HG03060 (cell line): ENCODE results near the gene SP5.
"Not testable (repeated sequence)": the region's sequence is repeated elsewhere in the genome, so short reads cannot be mapped to it uniquely, and the experiment has no call there.

Experiments
- ATAC-seq: cut with Tn5 transposase; IDR thresholded peaks from one replicate; pipeline ENCODE4 v1.9.1; 2021; ENCODE audit warnings: low read depth, moderate number of reproducible peaks; ENCODE audit not compliant: unreplicated experiment

Gene SP5

DNA sequence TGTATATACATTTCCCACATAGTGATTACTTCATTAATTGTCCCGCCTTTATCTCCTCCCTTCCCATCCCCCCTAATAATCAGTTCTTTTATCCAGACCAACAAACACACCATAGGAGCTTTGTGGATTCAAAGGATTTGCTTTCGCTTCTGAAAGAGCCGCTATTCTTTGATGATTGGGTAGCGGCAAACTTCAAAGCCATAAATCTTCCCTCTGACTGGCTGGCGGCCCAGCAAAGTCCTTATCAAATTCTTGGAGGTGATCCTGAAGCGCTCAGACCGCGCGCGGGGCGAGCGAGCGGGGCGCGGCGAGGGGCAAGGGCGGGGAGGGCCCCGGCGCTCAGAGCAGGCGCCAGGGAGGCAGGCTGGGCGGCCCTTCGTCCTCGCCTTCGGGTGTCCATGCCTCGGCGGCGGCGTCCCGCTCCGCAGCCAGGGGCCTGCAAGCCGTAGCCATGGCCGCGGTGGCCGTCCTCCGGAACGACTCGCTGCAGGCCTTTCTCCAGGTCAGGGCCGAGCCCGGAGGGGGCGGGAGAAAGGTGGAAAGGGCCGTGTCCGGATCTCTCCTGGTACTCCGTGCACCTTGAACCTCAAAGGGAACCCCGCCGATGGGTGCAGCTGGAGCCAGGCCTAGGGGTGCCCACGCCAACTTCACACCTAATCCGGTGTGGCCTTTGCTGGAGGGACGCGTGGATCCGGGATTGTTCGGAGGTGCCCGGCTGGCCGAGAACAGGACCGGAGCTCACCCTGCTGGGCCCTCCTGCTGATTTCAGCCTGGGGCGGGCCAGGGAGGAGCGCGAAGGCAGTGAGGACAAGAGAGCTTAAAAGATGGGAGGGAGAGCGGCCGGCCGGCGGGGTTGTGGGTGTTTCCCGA, at the start of gene SP5:
TSS of gene SP5 (plus strand) at position 276 of the 870 bp plus-strand sequence. CDS start at position 452, 176 bp downstream.
- no peak for ATAC-seq

DNA sequence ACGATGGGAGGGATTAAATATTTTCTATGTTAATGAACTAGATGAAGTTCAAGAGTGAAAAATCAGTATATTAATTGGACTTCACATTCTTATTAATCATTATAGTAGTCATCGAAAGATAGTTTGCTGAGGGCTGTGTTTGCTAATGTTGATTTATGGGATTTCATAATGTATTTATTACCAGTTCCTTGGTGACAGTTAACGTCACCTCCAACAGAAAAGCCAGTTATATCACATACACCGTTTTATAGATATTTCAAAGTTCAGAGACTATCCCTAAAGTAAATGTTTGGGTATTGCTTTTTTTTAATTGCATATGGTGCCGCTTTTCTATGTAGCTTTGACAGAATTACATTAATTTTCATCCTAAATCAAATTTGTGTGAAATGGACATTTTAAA, 49.4 kb upstream of the SP5 start:
- no peak for ATAC-seq

DNA sequence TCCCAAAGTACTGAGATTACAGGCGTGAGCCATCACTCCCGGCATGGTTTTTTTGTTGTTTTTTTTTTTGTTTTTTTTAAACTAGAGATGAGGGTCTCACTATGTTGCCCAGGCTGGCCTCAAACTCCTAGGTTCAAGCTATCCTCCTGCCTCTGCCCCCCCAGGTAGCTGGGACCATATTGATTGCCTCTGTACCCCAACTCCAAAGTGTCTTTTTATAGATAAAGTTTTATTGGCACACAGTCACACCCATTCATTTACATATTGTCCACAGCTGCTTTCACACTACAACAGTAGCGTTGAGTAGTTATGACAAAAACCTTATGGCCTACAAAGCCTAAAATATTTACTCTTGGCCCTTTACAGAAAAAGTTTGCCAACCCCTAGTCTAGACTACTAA, 45.2 kb upstream of the SP5 start:
- ATAC-seq, result no peak

DNA sequence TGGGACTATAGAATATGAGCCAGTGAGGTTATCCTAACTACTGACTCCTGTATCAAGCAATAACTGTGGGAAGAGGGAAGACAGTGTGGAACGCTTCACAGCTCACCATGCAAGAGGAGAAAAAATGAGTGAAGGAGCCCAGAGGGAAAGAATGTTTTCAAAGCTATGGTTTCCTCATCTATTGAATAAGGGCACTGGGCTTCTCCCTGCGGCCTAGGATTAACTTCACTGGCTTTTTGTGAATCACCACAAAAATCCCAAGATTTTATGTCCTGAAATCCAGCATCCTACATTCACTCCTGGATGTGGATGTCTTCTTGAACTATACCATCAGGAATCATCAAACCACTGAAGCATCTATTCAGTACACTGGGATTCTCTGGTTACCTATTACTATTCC, 44.5 kb upstream of the SP5 start:
- no peak for ATAC-seq

DNA sequence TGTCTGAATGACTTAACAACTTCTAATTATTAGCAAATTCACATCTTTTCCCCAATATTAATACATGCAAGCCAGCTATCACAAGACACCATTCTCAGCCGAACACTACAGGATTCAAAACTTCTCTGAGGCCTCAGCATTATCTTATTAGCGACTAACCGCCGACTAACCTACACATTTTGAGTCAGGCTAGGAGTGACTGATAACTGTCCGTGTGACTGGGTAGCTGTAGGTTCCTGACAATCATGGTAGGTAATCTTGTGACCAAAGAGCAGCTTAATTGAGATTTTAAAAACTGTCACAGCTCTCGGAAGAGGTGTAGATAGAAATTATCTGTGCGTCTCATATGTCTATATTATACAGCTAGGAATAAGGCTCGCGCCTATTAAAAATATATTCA, 44.1 kb upstream of the SP5 start:
- no peak for ATAC-seq

DNA sequence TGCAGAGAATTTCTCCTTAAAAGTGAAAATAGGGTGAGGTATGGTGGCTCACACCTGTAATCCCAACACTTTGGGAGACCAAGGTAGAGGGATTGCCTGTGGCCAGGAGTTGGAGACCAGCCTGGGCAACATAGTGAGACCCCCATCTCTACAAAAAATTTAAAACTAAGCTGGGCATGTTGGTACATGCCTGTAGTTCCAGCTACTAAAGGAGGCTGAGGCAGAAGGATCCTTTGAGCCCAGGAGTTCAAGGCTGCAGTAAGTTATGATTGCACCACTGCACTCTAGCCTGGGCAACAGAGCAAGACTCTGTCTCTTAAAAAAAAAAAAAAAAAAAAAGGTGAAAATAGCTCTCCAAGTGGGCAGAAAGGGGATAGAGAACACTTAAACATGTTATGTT, 40.9 kb upstream of the SP5 start:
- ATAC-seq, result not testable (repeated sequence)

DNA sequence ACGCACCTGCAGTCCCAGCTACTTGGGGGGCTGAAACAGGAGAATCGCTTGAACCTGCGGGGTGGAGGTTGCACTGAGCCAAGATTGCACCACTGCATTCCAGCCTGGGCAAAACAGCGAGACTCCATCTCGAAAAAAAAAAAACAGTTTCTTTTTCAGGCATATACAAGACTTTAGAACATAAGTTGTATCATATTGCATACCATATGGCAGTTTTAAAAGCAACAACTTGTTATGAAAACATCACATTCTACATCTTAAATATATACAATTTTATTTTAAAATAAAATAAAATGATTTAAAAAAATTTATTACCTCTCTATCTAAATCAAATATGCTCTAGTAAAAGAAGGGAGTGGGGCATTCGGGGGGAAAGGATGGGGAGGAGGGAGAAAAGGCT, 39.4 kb upstream of the SP5 start:
- no peak for ATAC-seq

DNA sequence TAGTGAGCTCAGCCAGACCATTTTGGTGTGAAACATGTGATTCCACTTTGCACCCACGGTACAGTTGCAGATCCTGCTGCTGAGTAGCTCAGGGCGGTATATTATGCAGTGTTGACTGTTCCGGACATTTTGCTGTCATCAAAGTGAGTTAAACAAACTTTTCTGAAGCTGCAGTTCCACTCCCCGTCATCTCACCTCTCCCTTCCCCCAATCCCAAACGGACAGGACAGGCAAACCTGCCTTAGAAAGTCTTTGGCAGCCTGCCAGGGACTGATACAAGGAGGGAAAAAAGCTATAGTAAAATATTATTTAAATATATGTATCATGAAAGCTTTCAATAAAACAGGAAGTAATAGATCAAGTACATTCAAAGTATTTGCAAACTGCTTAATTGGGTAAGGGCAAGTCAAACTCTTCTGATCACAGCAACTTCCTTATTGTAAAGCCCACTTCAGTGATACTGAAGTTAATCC, 35.5 kb upstream of the SP5 start:
- ATAC-seq, result no peak

DNA sequence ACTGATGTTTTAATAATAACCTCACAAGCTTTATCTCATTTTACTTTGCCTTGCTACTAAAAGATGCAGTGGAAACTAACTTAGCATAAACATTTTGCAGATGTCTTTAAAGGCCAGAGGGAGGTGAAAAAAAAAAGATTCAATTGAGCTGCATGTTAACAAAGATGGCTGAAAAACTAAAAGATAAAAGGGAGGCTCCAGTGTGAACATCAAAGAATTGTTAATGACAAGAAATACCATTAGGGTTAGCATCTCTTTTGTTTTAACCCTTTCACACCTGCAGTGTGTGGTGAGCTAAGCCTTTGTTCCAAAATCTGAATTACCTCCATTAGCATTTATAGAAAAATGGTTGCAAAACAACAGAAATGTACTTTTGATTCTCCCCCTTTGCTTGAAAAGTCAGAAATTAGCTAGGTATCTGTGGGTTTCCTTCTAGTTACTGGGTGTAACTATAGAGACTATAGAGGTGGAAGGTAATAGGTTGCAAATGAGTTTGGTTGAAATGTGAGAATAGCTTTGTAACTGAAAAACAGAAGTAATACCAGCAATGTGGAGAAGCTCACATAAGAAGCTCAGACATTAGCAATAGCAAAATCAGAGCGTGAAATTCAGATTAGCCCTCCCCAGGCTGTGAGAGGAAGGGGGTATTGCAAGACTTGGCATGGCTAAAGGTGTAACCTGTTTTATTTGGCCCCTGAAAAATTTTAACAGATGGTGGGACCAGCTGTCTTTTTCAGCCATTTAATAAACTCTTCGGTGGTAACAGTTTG, 34.8 kb upstream of the SP5 start:
- peak; percentile 57 for ATAC-seq

DNA sequence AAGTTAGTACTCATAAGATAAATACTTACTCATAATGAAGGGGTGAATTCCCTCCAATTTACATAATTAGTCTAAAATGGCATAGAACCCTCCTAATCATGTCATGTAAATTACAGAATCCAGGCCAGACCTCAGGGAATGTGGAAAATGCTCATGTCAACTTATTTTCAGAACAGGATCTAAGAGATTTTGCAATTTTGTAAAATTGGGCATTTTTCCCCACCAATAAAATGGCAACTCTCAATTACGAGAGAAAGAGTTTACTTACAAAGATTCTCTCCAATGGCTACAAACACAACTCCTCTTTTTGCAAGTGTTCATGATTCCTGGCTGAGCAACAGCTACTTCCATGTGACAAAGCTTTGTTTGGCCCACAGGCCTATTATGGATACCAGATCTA, 33.8 kb upstream of the SP5 start:
- ATAC-seq, result no peak

DNA sequence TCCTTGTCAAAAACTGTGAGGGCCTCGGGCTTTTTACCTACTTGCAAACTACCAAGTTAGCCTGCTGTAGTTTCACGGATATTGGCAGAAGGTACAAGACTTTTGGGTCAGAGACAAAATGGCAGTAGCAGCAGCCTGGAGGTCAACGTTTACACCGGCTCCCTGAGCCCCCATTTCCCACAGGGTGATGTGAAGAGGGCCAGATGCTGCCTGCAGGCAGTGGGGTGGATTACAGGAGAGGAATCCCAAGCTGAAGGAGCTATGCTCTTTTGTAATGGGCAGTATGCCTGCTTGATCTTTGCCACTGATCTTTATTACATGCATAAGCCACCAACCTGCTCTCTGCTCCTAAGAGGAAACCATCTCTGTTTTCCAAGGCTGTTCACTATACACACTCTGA, 29.5 kb upstream of the SP5 start:
- ATAC-seq, result no peak

DNA sequence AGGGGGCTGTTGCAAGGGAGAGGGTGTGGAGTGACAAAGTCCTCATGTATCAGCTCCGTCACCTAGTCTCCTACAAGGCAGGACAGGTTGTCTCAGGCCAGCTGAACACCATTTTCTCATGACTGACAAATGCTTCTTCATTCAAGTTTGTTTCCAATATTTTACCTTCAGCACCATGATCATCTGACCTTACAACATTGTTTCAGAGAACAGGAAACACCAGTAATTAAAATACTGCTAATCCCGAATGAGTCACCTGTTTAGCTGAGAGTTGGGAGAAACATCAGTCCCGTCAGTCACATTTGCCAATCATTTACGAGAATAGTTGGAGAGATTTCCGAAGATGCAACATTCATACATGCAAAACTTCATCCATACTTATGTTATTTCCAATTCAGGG, 25.7 kb upstream of the SP5 start:
- ATAC-seq, result no peak

DNA sequence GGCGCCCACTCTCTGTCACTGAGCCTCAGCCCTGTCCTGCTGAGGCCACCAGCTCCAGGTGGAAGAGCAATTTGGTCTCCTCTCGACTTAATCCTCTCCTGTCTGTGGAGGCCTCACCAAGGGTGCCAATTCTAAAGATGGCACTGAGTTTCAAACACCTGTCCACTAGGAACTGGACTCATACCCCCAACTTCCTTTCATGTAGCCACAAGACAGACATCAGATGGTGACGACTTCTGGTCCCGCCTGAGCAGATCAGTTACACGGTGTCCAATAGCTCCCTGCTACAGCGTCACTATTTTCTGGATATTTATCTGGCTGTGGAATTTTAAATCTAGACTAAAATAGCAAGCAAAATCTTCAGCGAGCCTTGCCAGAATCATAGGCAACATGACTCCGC, 24.5 kb upstream of the SP5 start:
- ATAC-seq, result no peak

DNA sequence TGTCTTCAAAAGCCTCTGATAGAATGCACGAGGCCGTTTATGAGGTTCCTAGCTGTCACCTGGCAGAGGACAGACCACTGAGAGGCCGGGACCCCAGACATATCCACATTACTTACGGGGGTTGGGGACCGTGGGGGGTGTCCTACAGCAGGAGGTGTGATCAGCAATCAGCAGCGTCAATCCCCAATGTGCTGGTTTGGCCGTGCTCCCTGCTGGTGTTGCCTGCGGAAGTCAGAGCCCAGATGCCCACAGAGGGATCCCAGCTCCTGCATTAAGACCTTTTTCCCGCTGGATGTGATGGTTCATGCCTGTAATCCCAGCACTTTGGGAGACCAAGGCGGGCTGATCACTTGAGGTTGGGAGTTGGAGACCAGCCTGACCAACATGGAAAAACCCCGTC, 20.8 kb upstream of the SP5 start:
- ATAC-seq, result no peak

DNA sequence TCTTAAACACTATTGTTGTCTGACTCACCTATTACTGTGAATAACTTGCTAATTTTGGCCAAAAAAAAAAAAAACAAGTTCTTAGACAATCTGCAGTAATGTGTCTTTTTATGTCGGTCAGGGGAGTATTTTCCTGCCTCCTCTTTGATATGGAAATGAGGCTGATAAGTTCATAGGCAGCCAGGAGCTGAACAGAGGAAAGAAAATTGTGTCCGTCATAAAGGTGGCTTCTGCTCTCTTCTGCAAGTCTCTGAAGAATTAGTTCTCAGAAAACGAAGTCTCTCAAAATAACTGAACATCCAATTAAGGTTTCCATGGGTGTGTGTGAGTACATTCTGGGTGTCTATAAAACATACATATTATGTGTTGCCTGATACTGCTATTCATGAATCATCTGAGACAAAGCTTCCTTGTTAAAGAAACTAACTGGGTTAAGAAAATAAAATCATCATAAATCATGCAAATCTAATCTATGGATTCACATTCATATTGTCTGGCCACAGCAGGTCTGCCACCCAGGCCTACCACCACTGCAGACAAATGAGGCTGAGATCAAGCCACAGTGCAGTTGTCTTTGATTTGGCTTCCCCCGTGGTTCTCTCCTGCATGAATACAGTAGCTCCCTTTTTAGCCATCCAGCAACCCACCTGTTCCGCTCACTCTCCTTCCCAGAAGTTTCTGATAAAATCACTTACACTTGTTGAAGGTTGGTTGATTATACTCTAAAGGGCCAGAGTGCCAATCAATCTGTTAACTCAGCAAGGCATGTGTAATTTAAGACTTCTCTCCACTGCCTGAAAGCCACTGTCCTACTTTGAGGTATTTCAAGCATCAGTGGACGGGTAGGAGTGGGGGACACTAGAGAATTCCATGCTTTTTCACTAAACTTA, 19.4 kb upstream of the SP5 start:
- no peak for ATAC-seq

DNA sequence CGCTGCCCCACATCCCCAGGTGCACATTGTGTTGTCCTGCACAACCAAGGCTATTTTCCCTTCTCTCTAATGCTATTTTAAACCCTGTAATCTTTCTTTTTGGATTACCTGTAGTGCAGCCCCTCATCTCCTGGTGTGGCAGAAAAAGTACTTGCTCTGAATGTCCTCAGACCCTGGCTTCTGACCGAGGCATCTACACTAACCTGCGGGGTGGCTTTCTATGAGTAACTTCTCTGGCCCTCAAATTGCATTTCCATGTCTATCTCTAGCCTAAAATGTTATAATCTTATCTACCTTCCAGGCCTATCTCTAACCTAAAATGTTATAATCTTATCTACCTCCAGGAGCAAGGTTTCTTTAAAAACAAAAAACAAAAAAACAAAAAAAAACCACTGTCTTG, 18.2 kb upstream of the SP5 start:
- ATAC-seq, result no peak

DNA sequence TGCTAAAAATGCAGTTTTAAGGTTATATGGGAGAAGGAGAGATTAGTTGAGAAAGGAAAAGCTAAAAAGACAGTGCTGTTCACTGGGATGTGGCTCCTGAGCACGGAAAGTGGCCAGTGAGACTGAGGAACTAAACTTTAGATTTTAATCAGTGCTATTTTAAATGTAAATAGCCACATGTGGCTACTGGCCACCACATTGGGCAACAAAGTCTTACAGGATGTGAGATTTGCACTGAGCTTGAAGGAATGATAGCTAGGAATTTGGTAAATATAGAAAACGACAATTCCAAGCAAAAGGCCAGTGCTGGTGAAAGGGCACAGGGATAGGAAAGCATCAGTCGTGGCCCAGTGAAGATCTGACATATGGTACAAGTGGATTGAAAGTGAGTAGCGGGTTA, 14.1 kb upstream of the SP5 start:
- no peak for ATAC-seq

DNA sequence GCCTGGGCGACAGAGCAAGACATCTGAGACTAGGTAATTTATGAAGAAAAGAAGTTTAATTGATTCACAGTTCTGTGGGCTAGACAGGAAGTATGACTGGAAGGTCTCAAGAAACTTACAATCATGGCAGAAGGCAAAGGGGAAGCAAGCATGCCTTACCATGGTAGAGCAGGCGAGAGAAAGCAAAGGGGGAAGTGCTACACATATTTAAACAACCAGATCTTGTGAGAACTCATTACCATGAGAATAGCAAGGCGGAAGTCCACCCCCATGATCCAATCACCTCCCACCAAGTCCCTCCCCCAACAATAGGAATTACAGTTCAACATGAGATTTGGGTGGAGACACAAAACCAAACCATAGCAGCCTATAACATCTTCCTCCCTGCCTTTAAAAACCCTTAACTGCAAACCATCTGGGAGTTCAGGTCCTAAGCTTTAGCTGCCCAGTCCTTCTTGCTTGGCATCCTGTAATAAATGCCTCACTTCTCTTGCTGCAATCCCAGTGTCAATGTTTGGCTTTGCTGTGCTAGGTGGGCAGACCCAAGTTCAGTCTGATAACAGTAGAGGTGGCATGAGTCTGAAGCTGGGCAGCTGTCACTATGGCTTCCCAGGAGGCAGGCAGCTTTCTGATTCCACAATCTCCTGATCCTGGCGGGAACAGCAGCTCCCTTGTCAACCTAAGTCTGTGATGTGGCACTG, 11.2 kb upstream of the SP5 start:
- no peak for ATAC-seq

DNA sequence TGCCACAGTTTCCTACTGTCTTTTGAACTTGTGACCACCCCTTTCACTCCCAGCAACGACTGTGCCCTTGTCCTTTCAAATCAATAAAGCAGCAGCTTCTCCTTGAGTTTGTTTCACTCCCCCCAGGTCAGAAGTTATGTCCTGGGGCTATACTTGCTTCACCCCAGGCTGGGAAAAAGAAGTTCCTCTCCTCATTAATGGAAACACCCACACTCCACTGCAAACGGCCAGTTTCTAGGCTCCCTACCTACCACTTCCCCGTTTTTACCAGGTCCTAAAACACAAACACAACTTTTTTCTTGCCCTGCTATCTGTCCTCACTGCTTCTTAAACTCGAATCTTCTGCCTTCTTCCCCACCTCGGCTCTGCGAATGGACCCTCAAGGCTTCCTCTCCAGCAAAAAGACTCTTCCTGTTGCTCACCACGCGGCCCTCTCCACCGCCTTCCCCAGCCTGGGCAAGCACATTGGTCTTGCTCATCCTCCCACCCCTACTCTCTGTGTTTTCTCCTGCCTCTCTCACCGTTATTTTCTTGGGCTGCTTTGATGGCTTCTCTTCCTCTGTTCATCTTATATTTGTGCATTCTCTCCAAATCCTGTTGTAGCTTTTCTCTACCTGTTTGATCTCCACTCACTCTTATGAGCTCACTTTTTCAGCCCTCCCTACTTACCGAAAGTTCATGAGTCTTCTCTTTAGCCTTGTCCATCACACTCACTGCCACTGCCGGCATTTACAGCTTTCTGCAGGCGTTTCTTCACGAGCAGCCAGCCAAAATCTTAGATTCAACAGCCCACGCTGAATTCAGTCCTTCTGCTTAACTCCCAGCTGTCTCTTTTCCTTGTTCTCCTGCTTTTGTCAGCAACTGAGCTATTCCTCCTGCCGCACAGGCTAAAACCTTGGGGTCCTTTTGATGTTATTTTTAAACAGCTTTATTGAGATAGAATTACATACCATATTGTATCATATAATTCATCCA, 7.0 kb upstream of the SP5 start:
- no peak for ATAC-seq
